ENCODE measurements around the gene ERC2.

ERC2 gene

GRCh38 chr3:55877703-55878102 is 590.6 kb downstream of the ERC2 start:
- H3K36me3 ChIP-seq (ENCODE audit: control insufficient read depth, insufficient read depth, low read length) = no peaks in the 10 kb centered on the region
- H3K27me3 ChIP-seq (ENCODE audit: control insufficient read depth, insufficient read depth, low read length) = no peaks in the 10 kb centered on the region
- no peak overlapping the region for H3K4me3 ChIP-seq (ENCODE audit: low read depth, low read length)
- H3K9me3 ChIP-seq (ENCODE audit: control insufficient read depth, insufficient read depth, low read length) = no peaks in the 10 kb centered on the region
- peaks cover 35% of the 10 kb centered on the region for H3K4me1 ChIP-seq (ENCODE audit: control insufficient read depth, insufficient read depth, low read length)
- no peak overlapping the region for H3K9ac ChIP-seq (ENCODE audit: low read depth, low read length)
- no peak overlapping the region for H3K27ac ChIP-seq (ENCODE audit: low read depth, low read length)

DNA sequence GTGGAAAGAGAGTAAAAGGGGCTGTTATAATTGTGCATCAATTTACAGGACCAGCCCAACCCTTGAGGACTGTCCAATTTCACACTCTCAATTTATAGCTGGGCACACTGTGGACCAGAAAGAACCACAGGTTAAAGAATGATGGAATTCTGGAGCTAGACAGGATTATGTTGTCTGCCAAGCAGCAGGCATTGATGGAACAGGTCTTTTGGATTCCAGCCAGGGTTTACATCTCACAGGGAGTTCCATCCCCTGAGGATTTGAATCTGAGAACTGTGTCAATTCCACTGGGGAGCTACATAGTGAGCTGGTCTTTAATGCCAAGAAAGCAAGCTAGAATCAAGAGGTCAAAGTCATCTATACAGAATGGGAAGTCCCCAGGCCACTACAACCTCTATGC is 591.7 kb downstream of the ERC2 start:
- H3K4me1 ChIP-seq (ENCODE audit: control insufficient read depth, insufficient read depth, low read length) = peaks cover 24% of the 10 kb centered on the region
- H3K9me3 ChIP-seq (ENCODE audit: control insufficient read depth, insufficient read depth, low read length) = no peaks in the 10 kb centered on the region
- no peak overlapping the region for H3K27ac ChIP-seq (ENCODE audit: low read depth, low read length)
- no peaks in the 10 kb centered on the region for H3K36me3 ChIP-seq (ENCODE audit: control insufficient read depth, insufficient read depth, low read length)
- no peaks in the 10 kb centered on the region for H3K27me3 ChIP-seq (ENCODE audit: control insufficient read depth, insufficient read depth, low read length)
- H3K9ac ChIP-seq (ENCODE audit: low read depth, low read length) = no peak overlapping the region
- no peak overlapping the region for H3K4me3 ChIP-seq (ENCODE audit: low read depth, low read length)

GRCh38 chr3:55875113-55875512 is 593.2 kb downstream of the ERC2 start:
- H3K9ac ChIP-seq (ENCODE audit: low read depth, low read length) = no peak overlapping the region
- H3K9me3 ChIP-seq (ENCODE audit: control insufficient read depth, insufficient read depth, low read length) = no peaks in the 10 kb centered on the region
- H3K27ac ChIP-seq (ENCODE audit: low read depth, low read length) = no peak overlapping the region
- H3K36me3 ChIP-seq (ENCODE audit: control insufficient read depth, insufficient read depth, low read length) = no peaks in the 10 kb centered on the region
- H3K27me3 ChIP-seq (ENCODE audit: control insufficient read depth, insufficient read depth, low read length) = no peaks in the 10 kb centered on the region
- H3K4me1 ChIP-seq (ENCODE audit: control insufficient read depth, insufficient read depth, low read length) = peaks cover 12% of the 10 kb centered on the region
- H3K4me3 ChIP-seq (ENCODE audit: low read depth, low read length) = no peak overlapping the region

DNA sequence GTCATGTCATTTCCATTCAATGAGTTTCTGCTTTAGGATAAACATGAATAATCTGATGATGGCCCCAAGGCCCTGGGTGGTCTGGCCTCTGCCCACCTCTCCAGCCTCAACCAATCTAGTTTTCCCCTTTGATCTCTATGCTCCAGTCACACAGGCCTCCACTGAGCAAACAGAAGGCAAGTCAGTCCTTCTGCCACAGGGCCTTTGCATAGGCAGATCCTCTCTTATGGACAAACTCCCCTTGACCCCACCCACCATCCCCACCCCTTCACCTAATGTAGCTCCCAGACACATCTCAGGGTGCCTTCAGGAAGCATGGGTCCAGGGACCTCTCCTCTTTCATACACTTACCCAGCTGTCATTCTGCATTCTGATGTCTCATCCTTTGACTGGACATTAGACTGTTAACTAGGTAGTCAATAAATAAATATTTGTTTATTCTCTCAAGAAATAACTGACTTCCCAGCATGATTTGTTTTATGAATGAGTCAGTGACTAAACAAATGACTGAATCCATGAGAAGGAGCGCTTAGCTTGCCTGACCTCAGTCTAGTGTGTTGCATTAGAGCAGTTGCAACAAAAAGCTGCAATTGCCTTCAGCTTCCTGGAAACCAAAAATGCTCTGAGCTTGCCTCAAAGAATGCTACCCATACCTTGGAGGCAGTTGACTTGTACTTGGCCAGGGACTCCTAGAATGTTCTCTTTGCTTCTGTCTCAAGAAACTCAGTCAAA is 594.6 kb downstream of the ERC2 start:
- Histone ChIP-seq H3K4me3 (ENCODE audit: low read depth, low read length) (no peak overlapping the region), H3K9ac (ENCODE audit: low read depth, low read length) (no peak overlapping the region), H3K4me1 (ENCODE audit: control insufficient read depth, insufficient read depth, low read length) (no peaks in the 10 kb centered on the region), H3K36me3 (ENCODE audit: control insufficient read depth, insufficient read depth, low read length) (no peaks in the 10 kb centered on the region), H3K27ac (ENCODE audit: low read depth, low read length) (no peak overlapping the region), H3K27me3 (ENCODE audit: control insufficient read depth, insufficient read depth, low read length) (no peaks in the 10 kb centered on the region), H3K9me3 (ENCODE audit: control insufficient read depth, insufficient read depth, low read length) (no peaks in the 10 kb centered on the region)

- Histone ChIP-seq H3K27ac (ENCODE audit: low read depth, low read length) (no peak overlapping the region), H3K9me3 (ENCODE audit: control insufficient read depth, insufficient read depth, low read length) (no peaks in the 10 kb centered on the region), H3K4me1 (ENCODE audit: control insufficient read depth, insufficient read depth, low read length) (no peaks in the 10 kb centered on the region), H3K36me3 (ENCODE audit: control insufficient read depth, insufficient read depth, low read length) (no peaks in the 10 kb centered on the region), H3K27me3 (ENCODE audit: control insufficient read depth, insufficient read depth, low read length) (no peaks in the 10 kb centered on the region), H3K9ac (ENCODE audit: low read depth, low read length) (no peak overlapping the region), H3K4me3 (ENCODE audit: low read depth, low read length) (no peak overlapping the region)
Observed at GRCh38 chr3:55870594-55870993, 597.7 kb downstream of the ERC2 start.

GRCh38 chr3:55868347-55868746 is 599.9 kb downstream of the ERC2 start:
- no peaks in the 10 kb centered on the region for H3K27me3 ChIP-seq (ENCODE audit: control insufficient read depth, insufficient read depth, low read length)
- H3K9ac ChIP-seq (ENCODE audit: low read depth, low read length) = no peak overlapping the region
- H3K9me3 ChIP-seq (ENCODE audit: control insufficient read depth, insufficient read depth, low read length) = no peaks in the 10 kb centered on the region
- H3K4me3 ChIP-seq (ENCODE audit: low read depth, low read length) = no peak overlapping the region
- no peak overlapping the region for H3K27ac ChIP-seq (ENCODE audit: low read depth, low read length)
- no peaks in the 10 kb centered on the region for H3K36me3 ChIP-seq (ENCODE audit: control insufficient read depth, insufficient read depth, low read length)
- H3K4me1 ChIP-seq (ENCODE audit: control insufficient read depth, insufficient read depth, low read length) = no peaks in the 10 kb centered on the region

DNA sequence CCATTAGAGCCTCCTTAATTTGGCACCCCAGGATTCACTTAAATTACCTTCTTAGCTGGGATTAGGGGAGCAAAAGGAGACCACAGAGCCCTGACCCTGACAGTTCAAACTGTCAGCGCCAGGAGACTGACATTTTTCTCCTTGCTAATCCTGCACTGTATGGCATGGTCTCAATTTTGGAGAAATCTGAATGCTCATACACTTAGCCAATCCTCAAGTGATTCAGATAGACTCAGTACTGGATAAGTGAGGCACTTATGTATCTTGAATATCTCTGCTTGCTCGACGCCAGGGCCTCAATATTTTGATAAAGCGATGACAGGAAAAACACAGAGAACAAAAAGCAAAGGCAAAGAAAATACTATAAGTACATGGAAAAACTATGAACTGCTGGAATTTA is 605.2 kb downstream of the ERC2 start:
- Histone ChIP-seq H3K9ac (ENCODE audit: low read depth, low read length) (no peak overlapping the region), H3K9me3 (ENCODE audit: control insufficient read depth, insufficient read depth, low read length) (no peaks in the 10 kb centered on the region), H3K36me3 (ENCODE audit: control insufficient read depth, insufficient read depth, low read length) (no peaks in the 10 kb centered on the region)

DNA sequence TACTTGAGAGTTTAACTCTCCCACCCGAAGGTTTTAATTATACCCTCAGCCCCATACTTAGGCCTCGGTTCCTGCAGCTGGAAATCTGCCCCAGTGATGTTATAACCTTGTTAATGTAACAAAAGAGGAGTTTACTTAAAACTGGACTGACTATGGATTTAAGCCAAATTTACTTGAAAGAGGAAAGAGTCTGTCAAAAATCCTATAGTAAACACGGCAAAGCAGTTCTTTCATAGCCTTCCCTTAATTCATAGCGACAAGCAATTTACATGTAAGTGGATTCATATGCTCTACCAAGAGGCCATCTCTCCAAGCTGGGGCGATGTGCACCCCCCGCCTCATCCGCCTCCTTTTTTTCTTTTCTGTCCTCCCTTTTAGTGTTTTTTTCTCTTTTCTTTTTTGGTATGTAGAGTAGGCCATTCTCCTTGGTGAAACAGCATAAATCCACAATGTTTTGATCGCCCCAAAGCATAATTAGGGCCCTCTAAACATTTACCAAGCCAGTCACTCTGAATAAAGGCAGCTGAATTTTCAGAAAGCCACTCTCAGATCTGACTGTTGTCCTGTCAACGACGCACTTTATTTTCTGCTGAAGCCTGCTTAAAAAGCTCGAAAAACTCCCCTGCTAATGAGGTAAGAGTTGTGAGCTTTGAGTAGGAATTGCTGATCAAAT is 608.1 kb downstream of the ERC2 start:
- Histone ChIP-seq H3K9ac (ENCODE audit: low read depth, low read length) (no peak overlapping the region), H3K4me3 (ENCODE audit: low read depth, low read length) (no peak overlapping the region), H3K36me3 (ENCODE audit: control insufficient read depth, insufficient read depth, low read length) (no peaks in the 10 kb centered on the region), H3K9me3 (ENCODE audit: control insufficient read depth, insufficient read depth, low read length) (no peaks in the 10 kb centered on the region), H3K27ac (ENCODE audit: low read depth, low read length) (no peak overlapping the region), H3K4me1 (ENCODE audit: control insufficient read depth, insufficient read depth, low read length) (peaks cover 17% of the 10 kb centered on the region), H3K27me3 (ENCODE audit: control insufficient read depth, insufficient read depth, low read length) (no peaks in the 10 kb centered on the region)

More for the DNA sequence above, 605.2 kb downstream of the ERC2 start:
- H3K4me3 ChIP-seq (ENCODE audit: low read depth, low read length) = no peak overlapping the region
- H3K27ac ChIP-seq (ENCODE audit: low read depth, low read length) = no peak overlapping the region
- peaks cover 17% of the 10 kb centered on the region for H3K4me1 ChIP-seq (ENCODE audit: control insufficient read depth, insufficient read depth, low read length)
- no peaks in the 10 kb centered on the region for H3K27me3 ChIP-seq (ENCODE audit: control insufficient read depth, insufficient read depth, low read length)

DNA sequence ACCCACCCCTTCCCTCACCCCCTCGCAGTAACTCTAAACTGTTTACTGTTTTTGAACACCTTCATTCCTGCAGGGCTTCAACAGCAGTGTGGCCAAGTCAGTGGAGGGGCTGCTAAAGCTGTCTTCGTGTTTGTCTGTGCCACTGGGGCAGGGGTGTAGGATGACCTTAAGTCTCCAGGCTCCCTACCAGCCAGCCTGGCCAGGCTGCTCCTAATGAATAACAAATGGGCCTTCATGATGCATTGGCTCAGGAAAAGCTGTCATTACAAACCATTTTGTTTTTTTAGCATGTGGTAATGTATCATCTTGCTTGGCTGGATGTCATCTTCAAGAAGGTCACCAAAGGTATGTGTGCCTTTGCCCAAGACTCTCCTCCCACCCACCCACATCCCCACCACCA is 609.0 kb downstream of the ERC2 start:
- Histone ChIP-seq H3K27me3 (ENCODE audit: control insufficient read depth, insufficient read depth, low read length) (no peaks in the 10 kb centered on the region), H3K9me3 (ENCODE audit: control insufficient read depth, insufficient read depth, low read length) (no peaks in the 10 kb centered on the region), H3K36me3 (ENCODE audit: control insufficient read depth, insufficient read depth, low read length) (no peaks in the 10 kb centered on the region), H3K4me1 (ENCODE audit: control insufficient read depth, insufficient read depth, low read length) (peaks cover 20% of the 10 kb centered on the region), H3K9ac (ENCODE audit: low read depth, low read length) (no peak overlapping the region), H3K4me3 (ENCODE audit: low read depth, low read length) (no peak overlapping the region), H3K27ac (ENCODE audit: low read depth, low read length) (no peak overlapping the region)

DNA sequence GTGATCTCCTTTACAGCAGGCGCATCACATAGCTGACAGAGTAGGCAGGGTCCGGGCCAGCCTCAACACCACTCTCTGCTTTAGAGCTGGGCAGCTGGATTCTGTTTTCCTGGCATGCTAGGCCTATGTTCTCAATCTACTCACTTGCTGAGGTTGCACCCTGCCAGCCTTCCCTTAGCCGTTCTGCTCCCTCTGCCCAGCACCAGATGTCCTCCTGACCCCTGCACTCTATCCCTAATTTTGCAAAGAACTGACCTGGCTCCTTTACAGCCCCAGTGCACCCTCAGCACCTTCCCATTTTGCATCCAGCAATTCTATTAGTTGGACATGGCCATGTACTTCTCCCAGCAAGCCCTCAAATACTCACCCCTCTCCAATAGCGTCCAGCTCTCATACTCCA is 609.5 kb downstream of the ERC2 start:
- no peaks in the 10 kb centered on the region for H3K36me3 ChIP-seq (ENCODE audit: control insufficient read depth, insufficient read depth, low read length)
- H3K27ac ChIP-seq (ENCODE audit: low read depth, low read length) = no peak overlapping the region
- peaks cover 22% of the 10 kb centered on the region for H3K4me1 ChIP-seq (ENCODE audit: control insufficient read depth, insufficient read depth, low read length)
- H3K9ac ChIP-seq (ENCODE audit: low read depth, low read length) = no peak overlapping the region
- H3K4me3 ChIP-seq (ENCODE audit: low read depth, low read length) = no peak overlapping the region
- H3K9me3 ChIP-seq (ENCODE audit: control insufficient read depth, insufficient read depth, low read length) = no peaks in the 10 kb centered on the region
- no peaks in the 10 kb centered on the region for H3K27me3 ChIP-seq (ENCODE audit: control insufficient read depth, insufficient read depth, low read length)

GRCh38 chr3:55858302-55858701 is 610.0 kb downstream of the ERC2 start:
- Histone ChIP-seq H3K9me3 (ENCODE audit: control insufficient read depth, insufficient read depth, low read length) (no peaks in the 10 kb centered on the region), H3K27ac (ENCODE audit: low read depth, low read length) (no peak overlapping the region), H3K4me3 (ENCODE audit: low read depth, low read length) (no peak overlapping the region), H3K9ac (ENCODE audit: low read depth, low read length) (no peak overlapping the region), H3K36me3 (ENCODE audit: control insufficient read depth, insufficient read depth, low read length) (no peaks in the 10 kb centered on the region), H3K4me1 (ENCODE audit: control insufficient read depth, insufficient read depth, low read length) (peaks cover 22% of the 10 kb centered on the region), H3K27me3 (ENCODE audit: control insufficient read depth, insufficient read depth, low read length) (no peaks in the 10 kb centered on the region)

All from HUES48 (cell line).